Neural cell (in vitro differentiated cells): ENCODE measurements around the gene NCAPD2. TPM values are rescaled to one million over a fixed set of nuclear protein-coding genes. Genes with fewer than 3 reads are reported as not detected.

Experiments used
- H2AFZ ChIP-seq: fragments of 200-600, 300-800 bp; sonication (generic), shearing (Covaris generic); 2 replicates; pipeline ENCODE4 v1.6.0; 2014; ENCODE audit warnings: low read depth, mild to moderate bottlenecking, antibody characterized with exemption, low read length, moderate library complexity
- H3F3A ChIP-seq: fragments of 200-600 bp; shearing (Covaris generic); 2 replicates; pipeline ENCODE4 v1.6.1; 2016; ENCODE audit warnings: mild to moderate bottlenecking, moderate library complexity, mixed read lengths, antibody characterized with exemption, low read length; ENCODE audit not compliant: insufficient read depth, poor library complexity, severe bottlenecking
- H3K27ac ChIP-seq: fragments of 200-600, 300-800 bp; sonication (generic), shearing (Covaris generic); 2 replicates; pipeline ENCODE4 v1.5.1; 2014; ENCODE audit warnings: mild to moderate bottlenecking, low read length, moderate library complexity
- H3K27me3 ChIP-seq: fragments of 300-800, 200-600 bp; sonication (generic), shearing (Covaris generic); 2 replicates; pipeline ENCODE4 v1.6.0; 2014; ENCODE audit warnings: mild to moderate bottlenecking, low read depth, low read length, moderate library complexity; ENCODE audit not compliant: insufficient read depth
- H3K36me3 ChIP-seq: fragments of 300-800, 200-600 bp; sonication (generic), shearing (Covaris generic); 2 replicates; pipeline ENCODE4 v1.5.1; 2014; ENCODE audit warnings: mild to moderate bottlenecking, antibody characterized with exemption, low read length, moderate library complexity; ENCODE audit not compliant: insufficient read depth
- H3K4me2 ChIP-seq: fragments of 300-800, 200-600 bp; sonication (generic), shearing (Covaris generic); 2 replicates; pipeline ENCODE4 v1.6.0; 2014; ENCODE audit warnings: mild to moderate bottlenecking, low read length
- H3K4me3 ChIP-seq: fragments of 300-800, 200-600 bp; sonication (generic), shearing (Covaris generic); 2 replicates; pipeline ENCODE4 v1.5.1; 2014; ENCODE audit warnings: mild to moderate bottlenecking, low read length, moderate library complexity
- H3K79me2 ChIP-seq: fragments of 200-600 bp; shearing (Covaris generic); replicated peaks from 2 replicates; pipeline ENCODE4 v1.6.0; 2014; ENCODE audit warnings: mild to moderate bottlenecking, low read length, moderate library complexity; ENCODE audit not compliant: insufficient read depth
- H3K9ac ChIP-seq: fragments of 300-800, 200-600 bp; sonication (generic), shearing (Covaris generic); 2 replicates; pipeline ENCODE4 v1.6.1; 2016; ENCODE audit warnings: mild to moderate bottlenecking, low read length, mixed read lengths
- H3K9me2 ChIP-seq: fragments of 200-600 bp; shearing (Covaris generic); 2 replicates; pipeline ENCODE4 v1.6.1; 2016; ENCODE audit warnings: mild to moderate bottlenecking, low read length, mixed read lengths; ENCODE audit not compliant: insufficient read depth
- H3K9me3 ChIP-seq: fragments of 200-600, 300-800 bp; sonication (generic), shearing (Covaris generic); 2 replicates; pipeline ENCODE4 v1.6.1; 2016; ENCODE audit warnings: mild to moderate bottlenecking, mixed run types, low read length, moderate library complexity, mixed read lengths
- H4K20me1 ChIP-seq: fragments of 200-600 bp; shearing (Covaris generic); 2 replicates; pipeline ENCODE4 v1.6.1; 2016; ENCODE audit warnings: mild to moderate bottlenecking, mixed run types; ENCODE audit not compliant: insufficient read depth
- CTCF ChIP-seq: fragments of 450-650 bp; IDR thresholded peaks from 2 replicates; pipeline ENCODE4 v1.5.1; 2014; ENCODE audit warnings: antibody characterized with exemption, mild to moderate bottlenecking, moderate library complexity; ENCODE audit not compliant: poor library complexity, severe bottlenecking
- EP300 ChIP-seq: fragments of 450-650 bp; conservative IDR thresholded peaks from 2 replicates; pipeline ENCODE4 v1.6.1; 2014; ENCODE audit warnings: antibody characterized with exemption, mild to moderate bottlenecking, moderate library complexity; ENCODE audit not compliant: poor library complexity, severe bottlenecking
- EZH2 ChIP-seq: fragments of 200-600, 300-800 bp; shearing (Covaris generic), sonication (generic); IDR thresholded peaks from 2 replicates; pipeline ENCODE4 v1.6.1; 2014; ENCODE audit warnings: antibody characterized with exemption, low read length, borderline replicate concordance, mild to moderate bottlenecking; ENCODE audit not compliant: insufficient read depth, poor library complexity, severe bottlenecking
- MXI1 ChIP-seq: fragments of 450-650 bp; conservative IDR thresholded peaks from 2 replicates; pipeline ENCODE4 v1.6.1; 2014; ENCODE audit warnings: antibody characterized with exemption, mild to moderate bottlenecking; ENCODE audit not compliant: poor library complexity, severe bottlenecking
- POLR2AphosphoS5 ChIP-seq: IDR thresholded peaks from 2 replicates; pipeline ENCODE4 v1.6.1; 2012
- RAD21 ChIP-seq: fragments of 450-650 bp; conservative IDR thresholded peaks from 2 replicates; pipeline ENCODE4 v1.6.1; 2014; ENCODE audit warnings: antibody characterized with exemption, mild to moderate bottlenecking, moderate library complexity
- SMC3 ChIP-seq: fragments of 450-650 bp; conservative IDR thresholded peaks from 2 replicates; pipeline ENCODE4 v1.6.1; 2014; ENCODE audit warnings: antibody characterized with exemption, mild to moderate bottlenecking, moderate library complexity; ENCODE audit not compliant: poor library complexity
- TAF1 ChIP-seq: IDR thresholded peaks from 2 replicates; pipeline ENCODE4 v1.6.1; 2012; ENCODE audit warnings: low read depth
- polyA plus RNA-seq: library from polyadenylated mRNA; depleted of rRNA; stranded (reverse); fragments of >200 nt; gene quantifications from 2 replicates; pipeline ENCODE4 v1.2.3, GENCODE V29; 2014
- TF ChIP-seq, protein P1 (sequence below): IDR thresholded peaks from 2 replicates; pipeline ENCODE4 v1.6.1; 2012; ENCODE audit warnings: borderline replicate concordance

Gene NCAPD2
- polyA plus RNA-seq, 1 donor from 2014 or later = 4.5 TPM

GRCh38 chr12:6444704-6445688 lies 48.9 kb upstream of the NCAPD2 start, which contains the start of gene CD27:
Gene CD27, plus strand, starts transcription at chr12:6444955. Its CDS starts 141 bp downstream, at chr12:6445096.
- no peak for TF ChIP-seq RAD21
- TF ChIP-seq CTCF = no peak
- TF ChIP-seq MXI1 = no peak
- TF ChIP-seq EZH2 = no peak
- TF ChIP-seq POLR2AphosphoS5 = no peak
- no peak for TF ChIP-seq EP300
- no peak for TF ChIP-seq SMC3
- TF ChIP-seq, protein P1, sequence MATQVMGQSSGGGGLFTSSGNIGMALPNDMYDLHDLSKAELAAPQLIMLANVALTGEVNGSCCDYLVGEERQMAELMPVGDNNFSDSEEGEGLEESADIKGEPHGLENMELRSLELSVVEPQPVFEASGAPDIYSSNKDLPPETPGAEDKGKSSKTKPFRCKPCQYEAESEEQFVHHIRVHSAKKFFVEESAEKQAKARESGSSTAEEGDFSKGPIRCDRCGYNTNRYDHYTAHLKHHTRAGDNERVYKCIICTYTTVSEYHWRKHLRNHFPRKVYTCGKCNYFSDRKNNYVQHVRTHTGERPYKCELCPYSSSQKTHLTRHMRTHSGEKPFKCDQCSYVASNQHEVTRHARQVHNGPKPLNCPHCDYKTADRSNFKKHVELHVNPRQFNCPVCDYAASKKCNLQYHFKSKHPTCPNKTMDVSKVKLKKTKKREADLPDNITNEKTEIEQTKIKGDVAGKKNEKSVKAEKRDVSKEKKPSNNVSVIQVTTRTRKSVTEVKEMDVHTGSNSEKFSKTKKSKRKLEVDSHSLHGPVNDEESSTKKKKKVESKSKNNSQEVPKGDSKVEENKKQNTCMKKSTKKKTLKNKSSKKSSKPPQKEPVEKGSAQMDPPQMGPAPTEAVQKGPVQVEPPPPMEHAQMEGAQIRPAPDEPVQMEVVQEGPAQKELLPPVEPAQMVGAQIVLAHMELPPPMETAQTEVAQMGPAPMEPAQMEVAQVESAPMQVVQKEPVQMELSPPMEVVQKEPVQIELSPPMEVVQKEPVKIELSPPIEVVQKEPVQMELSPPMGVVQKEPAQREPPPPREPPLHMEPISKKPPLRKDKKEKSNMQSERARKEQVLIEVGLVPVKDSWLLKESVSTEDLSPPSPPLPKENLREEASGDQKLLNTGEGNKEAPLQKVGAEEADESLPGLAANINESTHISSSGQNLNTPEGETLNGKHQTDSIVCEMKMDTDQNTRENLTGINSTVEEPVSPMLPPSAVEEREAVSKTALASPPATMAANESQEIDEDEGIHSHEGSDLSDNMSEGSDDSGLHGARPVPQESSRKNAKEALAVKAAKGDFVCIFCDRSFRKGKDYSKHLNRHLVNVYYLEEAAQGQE = no peak
- no peak within 1 kb of the TSS for H3K27ac ChIP-seq
- H3K9me2 ChIP-seq = no peaks in the 10 kb centered on the region
- H3K79me2 ChIP-seq = no peaks in the 10 kb centered on the region
- no peaks in the 10 kb centered on the region for H4K20me1 ChIP-seq
- H3K4me3 ChIP-seq = no peak within 1 kb of the TSS
- H2AFZ ChIP-seq = no peak within 1 kb of the TSS
- no peaks in the 10 kb centered on the region for H3K36me3 ChIP-seq
- no peak within 1 kb of the TSS for H3K4me2 ChIP-seq
- no peak within 1 kb of the TSS for H3K9ac ChIP-seq
- no peaks in the 10 kb centered on the region for H3K27me3 ChIP-seq
- no peaks in the 10 kb centered on the region for H3F3A ChIP-seq
- no peaks in the 10 kb centered on the region for H3K9me3 ChIP-seq

GRCh38 chr12:6450091-6450868 lies 43.6 kb upstream of the NCAPD2 start:
- Histone ChIP-seq H3F3A (no peaks in the 10 kb centered on the region), H3K9me2 (no peaks in the 10 kb centered on the region), H3K27me3 (no peaks in the 10 kb centered on the region), H3K9me3 (no peaks in the 10 kb centered on the region), H3K36me3 (no peaks in the 10 kb centered on the region), H4K20me1 (no peaks in the 10 kb centered on the region), H3K4me2 (no peak overlapping the region), H3K79me2 (no peaks in the 10 kb centered on the region), H3K4me3 (peak overlapping the region; percentile 55), H3K9ac (peak overlapping the region; percentile 70), H2AFZ (peak overlapping the region; percentile 83), H3K27ac (no peak overlapping the region)
- TF ChIP-seq MXI1 = no peak
- TF ChIP-seq, protein P1 = no peak
- no peak for TF ChIP-seq CTCF
- no peak for TF ChIP-seq SMC3
- TF ChIP-seq EP300 = no peak
- TF ChIP-seq POLR2AphosphoS5 = no peak
- TF ChIP-seq RAD21 = no peak
- TF ChIP-seq TAF1 = no peak
- no peak for TF ChIP-seq EZH2
